GM15510 (cell line): ENCODE measurements around the gene ANKRD13C.

Experiments
- POLR2A ChIP-seq: IDR thresholded peaks from 3 replicates; pipeline ENCODE4 v1.6.1; 2011; ENCODE audit warnings: borderline replicate concordance; ENCODE audit not compliant: insufficient read length; ENCODE audit errors: extremely low read depth

The ANKRD13C gene

DNA sequence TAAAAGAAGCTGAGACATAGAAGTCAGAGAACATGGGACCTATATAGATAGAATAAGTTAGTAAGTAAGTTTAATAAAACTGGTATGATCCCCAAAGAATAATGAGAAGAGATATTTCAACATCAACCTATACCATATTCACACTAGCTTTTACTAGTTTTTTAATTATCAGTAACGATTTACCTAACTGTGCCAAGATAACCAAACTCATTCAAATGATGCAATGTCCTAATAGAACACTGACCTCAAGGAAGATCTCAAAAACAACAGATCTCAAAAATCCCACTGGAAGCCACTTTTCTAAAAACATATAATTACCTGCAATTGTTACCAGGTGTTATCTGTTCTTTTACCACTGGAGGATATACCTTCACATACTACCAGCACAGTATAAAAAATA is 38.7 kb downstream of the ANKRD13C start:
- no peak for TF ChIP-seq POLR2A

DNA sequence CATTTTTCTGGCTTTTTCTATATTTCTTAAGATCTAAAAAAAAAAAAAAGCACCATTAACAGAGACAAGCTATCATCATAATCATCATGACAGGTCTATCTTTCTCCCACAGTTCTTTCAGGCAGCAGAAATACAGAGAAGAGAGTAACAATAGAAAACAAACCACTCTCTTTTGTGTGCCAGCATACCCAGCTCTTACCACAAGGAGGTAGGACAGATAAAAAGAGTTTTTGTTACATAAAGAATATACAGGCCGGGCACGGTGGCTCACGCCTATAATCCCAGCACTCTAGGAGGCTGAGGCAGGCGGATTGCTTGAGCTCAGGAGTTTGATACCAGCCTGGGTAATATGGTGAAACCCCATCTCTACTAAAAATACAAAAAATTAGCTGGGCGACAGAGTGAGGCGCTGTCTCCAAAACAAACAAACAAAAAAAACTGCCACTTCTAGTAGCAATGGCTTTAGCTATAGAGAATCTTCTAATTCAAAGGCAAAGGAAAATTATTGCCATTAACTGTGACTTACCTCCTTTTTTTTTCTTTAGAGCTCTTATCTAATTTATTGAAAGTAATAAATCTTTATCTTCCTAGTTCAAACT is 39.7 kb downstream of the ANKRD13C start:
- no peak for TF ChIP-seq POLR2A

DNA sequence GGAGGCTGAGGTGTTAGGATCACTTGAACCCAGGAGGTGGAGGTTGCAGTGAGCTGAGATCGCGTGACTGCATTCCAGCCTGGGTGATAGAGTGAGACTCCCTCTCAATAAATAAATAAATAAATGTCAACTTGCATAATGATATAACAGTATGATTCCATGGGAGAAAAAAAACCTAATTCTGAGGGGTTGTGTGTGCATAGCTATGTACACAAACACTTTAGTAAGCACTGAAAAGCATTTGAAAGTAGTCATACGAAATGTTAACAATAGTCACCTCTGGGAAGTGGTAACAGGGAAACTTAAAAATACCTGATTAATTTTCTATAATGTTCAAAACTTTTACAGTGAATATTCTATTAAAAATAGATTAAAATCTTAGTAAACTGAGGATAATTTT is 43.2 kb downstream of the ANKRD13C start:
- TF ChIP-seq POLR2A = no peak

DNA sequence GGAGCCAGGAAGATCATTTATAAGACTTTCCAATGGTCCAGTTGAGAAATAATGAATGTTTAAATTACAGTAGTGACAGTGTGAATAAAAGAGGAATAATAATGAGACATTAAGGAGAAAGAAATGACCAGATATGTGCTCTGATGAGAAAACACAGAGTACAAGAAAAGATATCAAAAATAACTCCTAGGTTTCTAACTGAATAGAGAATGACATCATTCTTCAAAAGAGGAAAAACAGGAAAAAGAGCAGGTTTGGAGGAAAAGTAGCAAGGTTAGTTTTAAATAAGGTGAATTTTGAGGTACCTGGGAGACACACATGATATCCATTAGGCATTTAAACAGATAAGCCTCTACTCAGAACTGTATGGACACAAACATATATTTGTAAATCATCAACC is 55.0 kb downstream of the ANKRD13C start:
- TF ChIP-seq POLR2A = no peak

DNA sequence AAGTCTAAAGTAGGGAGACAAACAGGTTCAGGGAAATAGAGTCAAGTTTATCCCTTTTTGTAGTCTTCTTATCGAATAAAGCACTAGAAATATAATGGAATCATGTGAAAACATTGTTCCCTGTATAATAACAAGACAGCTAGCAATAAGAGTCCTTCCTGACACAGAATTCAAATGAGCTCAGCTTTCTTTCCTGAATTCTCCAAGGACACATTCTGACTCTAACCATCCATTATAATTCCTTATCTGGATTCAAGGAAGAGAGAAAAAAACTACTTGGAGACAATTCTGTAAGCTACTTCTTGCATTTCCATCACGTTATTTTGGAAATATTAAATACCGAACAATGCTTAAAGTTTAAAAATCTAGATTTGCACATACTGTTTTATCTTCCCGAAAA is 58.8 kb downstream of the ANKRD13C start:
- no peak for TF ChIP-seq POLR2A

DNA sequence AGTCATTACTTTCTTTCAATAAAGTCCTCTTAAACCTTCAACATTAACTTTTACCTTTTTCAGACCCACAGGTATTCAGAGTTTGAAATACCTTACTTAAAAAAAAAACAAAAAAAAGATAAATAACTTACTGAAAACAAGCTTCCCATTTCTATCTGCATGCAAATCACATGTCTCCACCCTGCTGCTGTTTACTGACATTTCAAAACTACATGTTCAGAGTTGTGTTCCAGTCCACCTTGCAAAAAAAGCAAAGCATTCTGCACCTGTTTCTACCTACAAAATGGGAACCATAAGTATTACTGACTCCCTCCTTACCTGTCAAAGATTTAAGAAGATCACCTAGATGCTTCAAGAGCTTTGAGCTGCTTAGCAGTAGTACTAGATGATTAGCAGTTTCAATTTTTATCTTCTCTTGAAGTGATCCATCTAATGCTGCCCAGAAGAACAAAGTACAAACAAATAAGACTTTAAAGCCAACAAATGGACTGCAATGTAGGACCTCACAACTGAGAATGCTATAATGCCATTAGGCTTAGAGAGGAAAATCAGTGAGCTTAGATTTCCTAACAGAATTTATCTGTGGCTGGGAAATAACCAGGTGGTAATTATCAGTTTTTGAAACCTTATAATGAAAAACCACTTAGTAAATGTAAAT is 61.2 kb downstream of the ANKRD13C start:
- TF ChIP-seq POLR2A = no peak

DNA sequence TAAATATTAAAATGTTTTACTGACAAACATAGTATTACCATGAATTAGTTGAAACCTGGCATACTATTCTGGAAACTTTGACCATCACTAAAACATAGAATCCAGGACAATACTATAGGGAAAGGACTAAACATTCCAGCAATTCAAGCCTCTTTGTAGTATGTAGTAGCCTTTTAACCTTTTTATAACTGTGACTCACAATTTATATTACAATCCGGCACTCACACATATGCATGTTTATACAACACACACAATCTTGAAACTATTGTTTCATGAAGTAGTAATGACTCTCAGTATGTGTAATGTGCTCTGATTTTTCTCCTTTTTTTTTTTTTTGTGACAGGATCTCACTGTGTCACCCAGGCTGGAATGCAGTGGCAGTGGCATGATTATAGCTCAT is 64.3 kb downstream of the ANKRD13C start:
- no peak for TF ChIP-seq POLR2A

DNA sequence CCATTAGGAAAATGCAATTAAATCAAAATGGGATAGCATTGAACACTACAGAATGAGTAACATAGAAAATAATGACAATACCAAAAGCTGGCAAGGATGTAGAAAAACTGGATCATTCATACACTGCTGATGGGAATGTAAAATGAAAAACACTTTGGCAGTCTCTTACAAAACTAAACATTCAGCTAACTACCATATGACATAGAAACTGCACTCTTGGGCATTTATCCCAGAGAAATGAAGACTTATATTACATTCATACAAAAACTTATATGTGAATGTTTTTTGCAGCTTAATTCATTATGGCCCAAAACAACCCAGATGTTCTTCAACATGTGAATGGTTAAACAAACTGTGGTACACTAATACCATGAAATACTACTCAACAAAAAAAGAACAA is 66.4 kb downstream of the ANKRD13C start:
- no peak for TF ChIP-seq POLR2A

DNA sequence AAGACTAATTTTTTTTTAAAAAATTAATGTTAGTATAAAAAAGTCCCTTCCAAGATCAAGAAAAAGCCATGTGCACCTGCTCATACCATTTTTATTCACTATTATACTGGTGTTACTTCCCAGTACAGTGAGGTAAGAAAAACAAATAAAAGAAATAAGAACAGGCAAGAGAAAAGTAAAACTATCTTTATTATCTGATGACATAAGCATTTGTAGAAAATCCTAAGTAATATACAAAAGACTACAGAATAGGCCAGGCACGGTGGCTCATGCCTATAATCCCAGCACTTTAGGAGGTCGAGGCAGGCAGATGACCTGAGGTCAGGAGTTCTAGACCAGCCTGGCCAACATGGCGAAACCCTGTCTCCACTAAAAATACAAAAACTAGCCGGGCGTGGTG is 68.1 kb downstream of the ANKRD13C start:
- TF ChIP-seq POLR2A = no peak

DNA sequence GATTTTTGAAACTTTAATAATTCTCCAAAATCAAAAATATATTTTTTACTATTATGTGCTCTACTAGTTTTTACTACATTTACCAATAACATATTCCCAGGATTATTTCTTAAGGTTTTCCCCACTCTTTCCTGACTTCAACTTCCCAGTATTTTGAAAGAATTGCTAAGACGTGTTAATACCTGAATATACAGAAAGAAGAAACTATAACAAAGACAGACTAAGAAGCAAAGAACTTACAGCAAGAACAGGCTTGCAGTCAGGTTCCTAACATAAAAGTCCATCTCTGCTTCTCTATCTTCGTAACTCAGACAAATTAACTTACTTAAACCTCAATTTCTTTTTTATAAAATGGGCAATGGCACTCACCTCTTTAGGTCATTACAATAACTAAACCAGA is 70.2 kb downstream of the ANKRD13C start:
- no peak for TF ChIP-seq POLR2A

DNA sequence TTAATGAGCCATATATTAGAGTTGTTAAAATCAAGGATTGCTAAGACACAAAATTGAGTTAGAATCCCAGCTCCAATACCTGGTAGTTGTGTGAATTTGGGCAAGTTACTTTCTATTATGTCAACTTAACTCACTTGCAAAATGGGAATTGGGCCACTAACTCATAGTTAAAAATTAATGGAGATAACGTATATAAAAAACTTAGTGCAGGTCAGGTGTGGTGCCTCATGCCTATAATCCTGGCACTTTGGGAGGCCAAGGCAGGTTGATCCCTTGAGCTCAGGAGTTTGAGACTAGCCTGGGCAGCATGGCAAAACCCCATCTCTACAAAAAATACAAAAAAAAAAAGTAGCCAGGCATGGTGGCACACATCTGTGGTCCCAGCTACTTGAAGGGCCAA is 75.8 kb downstream of the ANKRD13C start:
- TF ChIP-seq POLR2A = no peak

DNA sequence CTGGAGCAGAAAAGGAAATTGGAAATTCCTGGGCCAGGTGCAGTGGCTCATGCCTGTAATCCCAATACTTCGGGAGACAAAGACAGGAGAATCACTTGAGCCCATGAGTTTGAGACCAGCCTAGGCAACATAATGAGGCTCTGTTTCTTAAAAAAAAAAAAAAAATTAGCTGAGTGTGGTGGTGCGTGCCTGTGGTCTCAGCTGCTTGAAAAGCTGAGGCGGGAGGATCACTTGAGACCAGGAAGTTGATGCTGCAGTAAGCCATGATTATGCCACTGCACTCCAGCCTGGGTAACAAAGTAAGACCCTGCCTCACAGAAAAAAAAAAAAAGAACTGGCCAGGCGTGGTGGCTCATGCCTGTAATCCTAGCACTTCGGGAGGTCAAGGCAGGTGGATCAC is 76.6 kb downstream of the ANKRD13C start:
- no peak for TF ChIP-seq POLR2A

DNA sequence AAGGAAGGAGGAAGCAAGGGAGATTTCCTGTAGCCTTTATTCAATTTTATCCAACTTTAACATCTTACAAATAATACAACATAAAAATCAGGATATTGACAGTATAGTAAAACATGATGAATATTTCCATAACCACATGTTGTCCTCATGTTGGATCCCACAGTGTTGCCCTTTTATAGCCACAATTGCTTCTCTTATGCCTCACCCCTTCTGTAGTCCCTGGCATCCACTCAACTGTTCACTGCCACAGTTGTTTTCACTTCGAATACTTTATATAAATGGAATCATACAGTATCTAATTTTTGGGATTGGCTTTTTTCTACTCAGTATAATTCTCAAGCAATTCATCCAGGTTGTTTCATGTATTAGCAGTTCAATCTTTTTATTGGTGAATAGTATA is 88.6 kb downstream of the ANKRD13C start:
- TF ChIP-seq POLR2A = no peak

DNA sequence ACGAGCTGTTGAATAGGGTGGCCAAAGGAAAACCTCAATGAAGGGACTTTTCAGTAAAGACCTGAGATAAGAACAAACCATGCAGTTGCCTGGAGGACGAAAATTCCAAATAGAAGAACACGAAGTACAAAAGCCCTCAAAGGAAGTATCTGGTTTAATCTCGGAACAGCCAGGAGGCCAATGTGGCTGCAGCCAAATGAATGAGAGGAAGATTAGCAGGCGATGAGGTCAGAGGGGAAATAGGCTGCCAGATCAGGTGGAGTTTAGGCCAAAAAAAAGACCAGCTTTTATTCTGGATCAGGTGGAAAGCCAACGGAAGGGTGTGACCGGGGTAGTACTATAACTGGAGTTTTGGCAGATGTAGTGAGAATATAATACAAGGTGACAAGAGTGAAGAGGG is 89.7 kb downstream of the ANKRD13C start:
- no peak for TF ChIP-seq POLR2A

DNA sequence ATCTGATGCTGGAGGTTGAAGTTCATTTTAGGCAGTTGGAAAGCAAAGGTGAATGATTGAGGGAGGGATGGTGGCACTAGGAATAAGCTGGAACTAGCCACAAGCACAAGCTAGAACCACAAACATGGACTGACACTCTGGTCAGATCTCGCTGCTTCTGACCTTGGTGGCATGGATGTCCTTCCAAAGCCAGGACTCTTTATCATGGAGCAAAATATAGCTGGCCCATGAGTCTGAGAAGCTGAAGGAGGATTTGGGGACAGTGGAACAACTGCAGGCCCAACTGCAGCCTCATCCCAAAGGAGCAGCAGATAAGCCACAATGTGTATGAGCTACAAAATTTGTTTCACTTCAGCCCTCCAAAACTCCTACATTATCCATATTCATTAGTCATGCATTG is 97.9 kb downstream of the ANKRD13C start:
- no peak for TF ChIP-seq POLR2A

DNA sequence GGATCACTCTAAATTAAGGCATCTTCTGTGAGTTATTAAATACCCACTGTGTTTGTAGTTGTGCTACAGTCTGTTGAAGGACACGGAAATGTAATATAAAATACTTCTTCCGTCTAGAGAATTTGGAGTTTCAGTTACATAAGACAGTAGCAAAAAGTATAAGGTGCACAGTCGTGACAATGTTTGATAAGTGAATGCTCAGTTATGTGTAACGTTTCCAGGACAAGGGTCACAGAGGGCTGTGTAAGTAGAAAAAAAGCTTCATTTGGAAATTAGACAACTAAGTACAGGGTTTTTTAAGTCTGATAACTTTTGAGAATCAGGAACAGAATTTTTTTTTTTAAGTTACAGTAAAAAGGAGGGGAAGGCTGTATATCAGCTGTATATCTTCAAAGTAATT is 105.8 kb downstream of the ANKRD13C start:
- no peak for TF ChIP-seq POLR2A

DNA sequence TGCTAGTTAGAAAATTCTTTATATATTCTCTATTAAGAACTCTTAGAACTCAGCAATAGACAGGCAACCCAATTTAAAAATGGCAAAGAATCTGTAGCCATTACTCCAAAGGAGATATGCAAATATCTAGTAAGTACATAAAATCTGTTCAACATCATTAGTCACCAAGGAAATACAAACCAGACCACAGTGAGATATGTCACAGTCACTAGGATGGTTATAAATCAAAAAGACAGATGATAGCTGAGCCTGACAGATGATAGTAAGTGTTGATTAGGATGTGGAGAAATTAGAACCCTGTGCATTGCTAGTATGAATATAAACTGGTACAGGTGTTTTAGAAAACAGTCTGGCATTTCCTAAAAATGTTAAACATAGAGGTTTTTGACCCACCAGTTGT is 106.8 kb downstream of the ANKRD13C start:
- no peak for TF ChIP-seq POLR2A
